HG02840 (cell line): ENCODE results near the gene HS3ST5.
"Not testable (repeated sequence)": the region's sequence is repeated elsewhere in the genome, so short reads cannot be mapped to it uniquely, and the experiment has no call there.

ENCODE experiments used
- ATAC-seq: cut with Tn5 transposase; IDR thresholded peaks from one replicate; pipeline ENCODE4 v1.9.1; 2021; ENCODE audit warnings: mild to moderate bottlenecking, moderate library complexity, moderate number of reproducible peaks; ENCODE audit not compliant: unreplicated experiment, low FRiP score

The HS3ST5 gene

GRCh38 chr6:114062199-114062598, 280.6 kb downstream of the HS3ST5 start:
- ATAC-seq, result no peak

- ATAC-seq, result no peak
Observed at GRCh38 chr6:114061741-114062140, 281.1 kb downstream of the HS3ST5 start.

- ATAC-seq, result no peak
Observed at GRCh38 chr6:114061116-114061515, 281.7 kb downstream of the HS3ST5 start.

GRCh38 chr6:114058435-114058834, 284.4 kb downstream of the HS3ST5 start:
- no peak for ATAC-seq

GRCh38 chr6:114055763-114056162, 287.1 kb downstream of the HS3ST5 start:
- no peak for ATAC-seq

GRCh38 chr6:114055349-114055748, 287.5 kb downstream of the HS3ST5 start:
- no peak for ATAC-seq

- no peak for ATAC-seq
Observed at GRCh38 chr6:114053791-114054190, 289.0 kb downstream of the HS3ST5 start.

- no peak for ATAC-seq
Observed at GRCh38 chr6:114052141-114052540, 290.7 kb downstream of the HS3ST5 start.

- ATAC-seq, result no peak
Observed at GRCh38 chr6:114051031-114051430, 291.8 kb downstream of the HS3ST5 start.

GRCh38 chr6:114049367-114049966, 293.4 kb downstream of the HS3ST5 start:
- ATAC-seq, result no peak

- not testable (repeated sequence) for ATAC-seq
Observed at GRCh38 chr6:114044566-114044965, 298.3 kb downstream of the HS3ST5 start.

GRCh38 chr6:114042267-114043016, 300.4 kb downstream of the HS3ST5 start:
- ATAC-seq, result no peak

GRCh38 chr6:114040871-114041270, 302.0 kb downstream of the HS3ST5 start:
- no peak for ATAC-seq

- no peak for ATAC-seq
Observed at GRCh38 chr6:114039841-114040240, 303.0 kb downstream of the HS3ST5 start.

- no peak for ATAC-seq
Observed at GRCh38 chr6:114033606-114034005, 309.2 kb downstream of the HS3ST5 start.

GRCh38 chr6:114032721-114033120, 310.1 kb downstream of the HS3ST5 start:
- ATAC-seq, result no peak

- no peak for ATAC-seq
Observed at GRCh38 chr6:114030767-114031166, 312.1 kb downstream of the HS3ST5 start.

- no peak for ATAC-seq
Observed at GRCh38 chr6:114024746-114025145, 318.1 kb downstream of the HS3ST5 start.

- no peak for ATAC-seq
Observed at GRCh38 chr6:114020196-114020595, 322.6 kb downstream of the HS3ST5 start.

- ATAC-seq, result not testable (repeated sequence)
Observed at GRCh38 chr6:114017146-114017545, 325.7 kb downstream of the HS3ST5 start.

GRCh38 chr6:114014106-114014505, 328.7 kb downstream of the HS3ST5 start:
- ATAC-seq, result not testable (repeated sequence)

GRCh38 chr6:114011486-114011885, 331.3 kb downstream of the HS3ST5 start:
- not testable (repeated sequence) for ATAC-seq
